Kidney epithelial cell (primary cell): ENCODE measurements around the gene TMEM100. TPM values are rescaled to one million over a fixed set of nuclear protein-coding genes. Genes with fewer than 3 reads are reported as not detected.
A peak's percentile ranks its signal among the peaks of the same experiment; 100 is the strongest.

Experiments used
- DNase-seq: peaks from one replicate; pipeline ENCODE4 v3.0.0-alpha.2; 2010; ENCODE audit warnings: low read depth
- H3K27me3 ChIP-seq: 2 replicates; pipeline ENCODE4 v1.6.0; 2011; ENCODE audit warnings: low read length; ENCODE audit not compliant: control insufficient read depth, insufficient read depth
- H3K36me3 ChIP-seq: 2 replicates; pipeline ENCODE4 v1.5.1; 2011; ENCODE audit warnings: low read length; ENCODE audit not compliant: control insufficient read depth, insufficient read depth
- H3K4me3 ChIP-seq: 2 replicates; pipeline ENCODE4 v1.5.1; 2011; ENCODE audit warnings: low read depth, mild to moderate bottlenecking, control low read depth, low read length
- CTCF ChIP-seq: IDR thresholded peaks from 2 replicates; pipeline ENCODE4 v1.5.1; 2011; ENCODE audit warnings: mild to moderate bottlenecking, moderate library complexity, low read length, control low read depth, inconsistent platforms; ENCODE audit not compliant: insufficient read depth, poor library complexity, severe bottlenecking
- total RNA-seq: library from RNA; depleted of rRNA; stranded (reverse); fragments of >200 nt; gene quantifications from 2 replicates; pipeline ENCODE4 v1.2.3, GENCODE V29; 2015

The TMEM100 gene
- total RNA-seq, 1 donor from 2014 or later, result not detected

DNA sequence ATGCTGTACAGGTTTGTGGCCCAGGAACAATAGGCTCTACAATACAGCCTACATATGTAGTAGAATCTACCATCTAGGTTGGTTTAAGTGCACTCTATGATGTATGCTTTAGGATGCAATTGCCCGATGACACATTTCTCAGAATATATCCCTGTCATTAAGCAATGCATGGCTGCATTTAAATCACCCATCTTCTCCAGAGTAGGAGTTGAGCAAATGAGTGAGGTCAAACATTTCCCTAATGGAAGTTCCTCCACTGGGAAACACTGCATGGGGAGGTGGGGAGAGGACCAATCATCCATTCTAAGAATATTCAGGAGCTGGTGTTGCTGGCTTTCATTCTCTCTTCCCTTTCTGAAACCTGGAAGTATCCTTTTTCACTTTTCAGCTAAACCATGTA, 26.2 kb upstream of the TMEM100 start:
- Histone ChIP-seq H3K27me3 (no peaks in the 10 kb centered on the region), H3K36me3 (no peaks in the 10 kb centered on the region), H3K4me3 (no peak overlapping the region)
- no peak for DNase-seq
- TF ChIP-seq CTCF, result no peak

DNA sequence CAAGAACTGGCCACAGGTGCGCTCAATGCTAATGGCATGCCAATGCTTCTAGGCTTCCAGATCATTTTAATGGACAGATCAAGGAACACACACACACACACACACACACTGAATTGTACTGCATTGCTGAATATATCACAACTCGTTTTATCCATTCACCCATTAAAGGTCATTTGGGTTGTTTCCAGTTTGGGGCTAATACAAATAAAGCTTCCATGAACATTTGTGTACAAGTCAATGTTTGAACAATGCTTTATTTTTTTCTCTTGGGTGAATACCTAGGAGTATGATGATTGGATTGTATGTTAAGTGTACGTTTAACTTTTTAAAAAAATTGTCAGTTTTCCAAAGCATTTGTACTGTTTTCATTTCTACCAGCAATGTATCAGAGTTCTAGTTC, 24.5 kb upstream of the TMEM100 start:
- Histone ChIP-seq H3K36me3 (no peaks in the 10 kb centered on the region), H3K4me3 (no peak overlapping the region), H3K27me3 (no peaks in the 10 kb centered on the region)
- no peak for TF ChIP-seq CTCF
- no peak for DNase-seq

- Histone ChIP-seq H3K36me3 (no peaks in the 10 kb centered on the region), H3K27me3 (no peaks in the 10 kb centered on the region), H3K4me3 (no peak overlapping the region)
- TF ChIP-seq CTCF, result no peak
- DNase-seq, result no peak
Measured at GRCh38 chr17:55746466-55746865, 23.8 kb upstream of the TMEM100 start.

- Histone ChIP-seq H3K4me3 (no peak overlapping the region), H3K27me3 (no peaks in the 10 kb centered on the region), H3K36me3 (no peaks in the 10 kb centered on the region)
- TF ChIP-seq CTCF, result no peak
- DNase-seq, result no peak
Measured at GRCh38 chr17:55745258-55745657, 22.6 kb upstream of the TMEM100 start.

- TF ChIP-seq CTCF, result no peak
- Histone ChIP-seq H3K4me3 (no peak overlapping the region), H3K36me3 (no peaks in the 10 kb centered on the region), H3K27me3 (no peaks in the 10 kb centered on the region)
- DNase-seq, result peak; percentile 63
Measured at GRCh38 chr17:55743103-55743679, 20.5 kb upstream of the TMEM100 start.

DNA sequence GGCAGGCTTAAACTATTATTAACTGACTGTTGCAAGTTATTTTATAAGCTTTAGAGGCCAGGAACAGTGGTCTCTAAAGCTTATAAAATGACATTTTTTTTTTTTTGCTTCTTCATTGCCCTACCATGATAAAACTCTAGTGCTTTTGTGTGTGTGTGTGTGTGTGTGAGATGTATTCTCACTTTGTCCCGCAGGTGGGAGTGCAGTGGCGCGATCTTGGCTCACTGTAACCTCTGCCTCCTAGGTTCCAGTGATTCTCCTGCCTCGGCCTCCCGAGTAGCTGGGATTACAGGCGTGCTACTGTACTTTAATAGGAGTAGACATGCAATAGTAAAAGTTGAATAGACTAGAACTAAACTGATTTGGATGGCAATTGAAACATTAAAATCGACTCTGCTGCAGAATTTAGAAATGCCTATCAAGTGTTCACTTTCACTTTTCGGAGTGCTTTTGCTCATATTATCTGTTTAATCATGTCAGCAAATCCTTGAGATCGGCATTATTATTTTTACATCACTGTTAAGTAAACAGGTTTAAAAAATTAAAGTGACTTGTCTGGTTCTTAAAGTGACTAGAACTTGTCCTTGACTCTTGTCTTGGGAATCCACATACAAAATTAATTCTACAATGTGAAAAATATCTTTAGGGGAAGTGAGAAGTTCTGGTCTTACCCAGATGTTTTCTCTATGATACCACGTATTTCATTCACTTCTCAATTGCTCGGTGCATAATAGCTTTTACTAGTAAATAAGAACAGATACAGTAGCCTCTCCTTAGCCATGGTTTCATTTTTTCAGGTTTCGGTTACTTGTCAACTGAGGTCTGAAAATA, 19.8 kb upstream of the TMEM100 start:
- no peaks in the 10 kb centered on the region for H3K36me3 ChIP-seq
- H3K27me3 ChIP-seq, result no peaks in the 10 kb centered on the region
- no peak for TF ChIP-seq CTCF
- H3K4me3 ChIP-seq, result no peak overlapping the region
- DNase-seq, result no peak
